KOPT-K1 (cell line): ENCODE results near the gene UTF1.
"Not testable (repeated sequence)": the region's sequence is repeated elsewhere in the genome, so short reads cannot be mapped to it uniquely, and the experiment has no call there.

Experiments used
- H3K27ac ChIP-seq: fragments of 200-600 bp; sonication (generic); 2 replicates; pipeline ENCODE4 v1.5.1; 2016; ENCODE audit warnings: antibody characterized with exemption, mild to moderate bottlenecking, low read depth, low read length; ENCODE audit not compliant: poor library complexity, severe bottlenecking
- H3K36me3 ChIP-seq: fragments of 200-600 bp; sonication (generic); 2 replicates; pipeline ENCODE4 v1.5.1; 2017; ENCODE audit warnings: antibody characterized with exemption, mild to moderate bottlenecking, low read length, moderate library complexity; ENCODE audit not compliant: insufficient read depth
- H3K9me3 ChIP-seq: fragments of 200-600 bp; sonication (generic); 2 replicates; pipeline ENCODE4 v1.5.1; 2017; ENCODE audit warnings: antibody characterized with exemption, low read length, mild to moderate bottlenecking; ENCODE audit not compliant: insufficient read depth, poor library complexity, severe bottlenecking

Gene UTF1

GRCh38 chr10:133211959-133212852 lies 17.8 kb upstream of the UTF1 start:
- Histone ChIP-seq H3K27ac (no peak overlapping the region), H3K36me3 (no peaks in the 10 kb centered on the region), H3K9me3 (no peaks in the 10 kb centered on the region)

GRCh38 chr10:133212853-133213494 lies 17.0 kb upstream of the UTF1 start:
- Histone ChIP-seq H3K9me3 (no peaks in the 10 kb centered on the region), H3K36me3 (no peaks in the 10 kb centered on the region), H3K27ac (no peak overlapping the region)

GRCh38 chr10:133213641-133214467 lies 16.2 kb upstream of the UTF1 start:
- H3K9me3 ChIP-seq: no peaks in the 10 kb centered on the region
- no peaks in the 10 kb centered on the region for H3K36me3 ChIP-seq
- H3K27ac ChIP-seq: no peak overlapping the region

- Histone ChIP-seq H3K36me3 (no peaks in the 10 kb centered on the region), H3K9me3 (no peaks in the 10 kb centered on the region), H3K27ac (no peak overlapping the region)
Measured at GRCh38 chr10:133214468-133215410, 15.3 kb upstream of the UTF1 start.

DNA sequence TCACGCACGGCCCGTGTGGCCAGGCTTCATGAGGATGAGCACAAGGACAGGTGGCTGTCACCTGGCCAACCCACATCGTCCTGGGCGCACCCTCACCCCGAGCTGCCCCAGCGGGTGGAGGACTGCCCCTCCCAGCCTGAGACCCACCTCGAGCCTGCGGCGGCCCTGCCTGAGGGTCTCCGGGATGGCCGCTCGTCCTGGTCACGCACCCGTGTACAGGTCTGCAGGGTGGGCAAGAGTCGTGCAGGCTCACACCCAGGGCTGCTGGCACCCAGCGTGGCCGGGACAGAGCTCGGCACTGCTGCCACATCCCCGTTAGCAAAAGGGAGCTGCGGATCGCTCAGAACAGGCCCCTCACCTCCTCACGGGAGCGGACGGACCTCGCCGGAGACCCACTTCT lies 14.4 kb upstream of the UTF1 start:
- Histone ChIP-seq H3K27ac (no peak overlapping the region), H3K36me3 (no peaks in the 10 kb centered on the region), H3K9me3 (no peaks in the 10 kb centered on the region)

DNA sequence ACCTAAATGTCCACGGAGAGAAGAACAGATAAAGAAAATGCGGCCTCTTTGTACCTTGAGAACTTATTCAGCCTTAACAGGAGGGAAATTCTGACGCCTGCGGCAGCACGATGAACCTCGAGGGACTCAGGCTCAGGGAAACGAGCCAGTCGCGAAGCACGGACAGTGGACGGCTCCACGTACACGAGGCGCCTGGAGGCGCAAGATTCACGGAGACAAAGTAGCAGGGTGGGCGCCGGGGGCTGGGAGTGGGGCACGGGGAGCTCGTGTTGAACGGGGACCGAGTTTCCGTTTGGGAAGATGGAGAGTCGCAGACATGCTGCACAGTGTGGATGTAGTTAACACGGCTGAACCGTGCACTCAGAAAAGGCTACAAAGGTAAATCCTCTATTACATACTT lies 13.2 kb upstream of the UTF1 start:
- Histone ChIP-seq H3K9me3 (no peaks in the 10 kb centered on the region), H3K27ac (no peak overlapping the region)

GRCh38 chr10:133217800-133218589 lies 12.0 kb upstream of the UTF1 start:
- Histone ChIP-seq H3K9me3 (no peaks in the 10 kb centered on the region), H3K27ac (no peak overlapping the region), H3K36me3 (no peaks in the 10 kb centered on the region)

More for the DNA sequence above, 13.2 kb upstream of the UTF1 start:
- no peaks in the 10 kb centered on the region for H3K36me3 ChIP-seq

DNA sequence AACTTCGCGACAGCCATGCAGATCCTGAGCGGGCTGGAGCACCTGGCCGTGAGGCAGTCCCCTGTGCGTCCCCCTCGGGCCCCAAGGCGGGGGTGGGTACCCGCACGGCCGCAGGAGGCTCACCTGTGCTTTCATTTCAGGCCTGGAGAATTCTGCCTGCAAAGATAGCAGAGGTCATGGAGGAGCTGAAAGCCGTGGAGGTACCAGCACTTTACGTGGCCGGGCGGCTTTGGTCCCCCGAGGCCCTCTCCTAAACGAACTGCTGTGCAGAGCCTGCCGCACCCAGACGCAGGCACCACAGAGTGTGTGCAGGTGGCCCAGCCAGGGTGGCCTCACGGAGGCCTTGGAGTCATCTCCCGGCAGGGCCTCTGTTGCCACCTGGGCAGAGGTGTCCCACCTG lies 11.1 kb upstream of the UTF1 start:
- H3K9me3 ChIP-seq: no peaks in the 10 kb centered on the region
- no peaks in the 10 kb centered on the region for H3K36me3 ChIP-seq
- H3K27ac ChIP-seq: no peak overlapping the region

DNA sequence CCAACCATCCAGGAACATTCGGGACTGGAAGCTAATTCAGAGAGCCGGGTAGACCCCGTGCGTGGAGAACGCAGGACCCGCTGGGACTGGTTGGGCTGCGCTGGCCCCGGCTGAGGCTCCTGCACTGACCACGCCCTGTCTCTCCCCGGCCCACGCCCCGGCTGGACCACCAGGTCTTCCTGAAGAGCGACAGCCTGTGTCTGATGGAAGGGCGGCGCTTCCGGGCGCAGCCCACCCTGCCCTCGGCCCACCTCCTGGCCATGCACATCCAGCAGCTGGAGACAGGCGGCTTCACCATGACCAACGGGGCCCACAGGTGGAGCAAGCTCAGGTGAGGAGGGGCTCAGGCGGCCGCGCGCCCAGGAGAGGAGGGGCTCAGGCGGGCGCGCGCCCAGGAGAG lies 10.2 kb upstream of the UTF1 start:
- no peak overlapping the region for H3K27ac ChIP-seq
- no peaks in the 10 kb centered on the region for H3K36me3 ChIP-seq
- no peaks in the 10 kb centered on the region for H3K9me3 ChIP-seq

DNA sequence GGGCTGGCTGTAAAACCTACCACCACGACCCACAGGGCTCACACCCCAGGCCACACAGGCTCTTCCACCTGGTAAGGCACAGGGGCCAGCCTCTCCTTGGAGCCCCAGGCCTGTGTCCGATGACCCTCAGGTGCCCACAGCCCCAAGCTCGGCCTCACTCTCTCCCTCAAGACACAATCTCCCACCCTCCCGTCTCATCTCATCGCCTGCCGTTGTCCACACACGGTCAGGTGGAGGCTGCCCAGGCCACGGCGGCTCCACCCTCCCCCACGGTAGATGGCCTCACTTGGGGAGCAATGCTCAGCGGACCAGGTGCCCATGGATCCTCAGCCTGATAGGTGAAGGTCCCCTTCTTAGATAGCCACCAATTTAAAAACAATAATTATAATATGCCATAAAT lies 8.7 kb upstream of the UTF1 start:
- Histone ChIP-seq H3K9me3 (no peaks in the 10 kb centered on the region), H3K36me3 (no peaks in the 10 kb centered on the region), H3K27ac (no peak overlapping the region)

- not testable (repeated sequence) for H3K27ac ChIP-seq, H3K9me3 ChIP-seq, H3K36me3 ChIP-seq
Measured at GRCh38 chr10:133221756-133222155, 8.3 kb upstream of the UTF1 start.

DNA sequence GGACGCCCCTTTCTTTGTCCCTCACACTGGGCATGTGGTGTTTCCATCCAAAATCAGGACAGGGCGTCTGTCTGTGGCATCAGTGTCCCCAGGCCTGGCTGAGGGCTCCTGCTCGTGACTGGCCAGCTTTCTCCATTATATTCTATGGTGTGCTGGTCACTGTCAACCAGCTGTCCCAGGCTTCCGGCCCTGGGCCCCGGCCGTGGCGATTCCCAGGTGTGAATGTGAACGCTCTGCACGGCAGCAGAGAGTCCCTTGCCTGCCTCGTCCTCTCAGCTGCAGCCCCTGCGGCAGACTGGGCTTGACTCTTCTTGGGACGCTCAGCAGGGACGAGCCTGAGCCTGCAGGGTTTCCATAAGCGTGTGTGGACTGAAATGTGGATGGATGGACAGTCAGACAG lies 5.9 kb upstream of the UTF1 start:
- no peak overlapping the region for H3K27ac ChIP-seq
- no peaks in the 10 kb centered on the region for H3K36me3 ChIP-seq
- no peaks in the 10 kb centered on the region for H3K9me3 ChIP-seq

- no peaks in the 10 kb centered on the region for H3K9me3 ChIP-seq
- no peak overlapping the region for H3K27ac ChIP-seq
- no peaks in the 10 kb centered on the region for H3K36me3 ChIP-seq
Measured at GRCh38 chr10:133224756-133225372, 5.2 kb upstream of the UTF1 start.
